ENCODE measurements around the gene RGS4.

GRCh38 chr1:163066168-163066567 is 3.0 kb upstream of the RGS4 start:
- TF ChIP-seq CTCF (IDR thresholded peaks at IDR 0.05), result no peak
- no peak for TF ChIP-seq POLR2A (IDR thresholded peaks at IDR 0.05)
- TF ChIP-seq POLR2AphosphoS5 (IDR thresholded peaks at IDR 0.05), result no peak

All from gastroesophageal sphincter (tissue), 3 donors.